GM12878 (cell line): Measurements from ENCODE around the gene RIPPLY3. TPM values are rescaled to one million over a fixed set of nuclear protein-coding genes. Genes with fewer than 3 reads are reported as not detected.

Experiments used
- CEBPZ ChIP-seq: fragments of 150-350 bp; IDR thresholded peaks from 2 replicates; pipeline ENCODE4 v1.6.1; 2016; ENCODE audit warnings: low read depth, low read length
- E4F1 ChIP-seq: fragments of 450-650 bp; IDR thresholded peaks from 2 replicates; pipeline ENCODE4 v1.6.1; 2018; ENCODE audit warnings: borderline replicate concordance, mild to moderate bottlenecking; ENCODE audit not compliant: partially characterized antibody
- PML ChIP-seq: IDR thresholded peaks from 2 replicates; pipeline ENCODE4 v1.6.1; 2012; ENCODE audit warnings: low read length, inconsistent platforms
- TCF3 ChIP-seq: IDR thresholded peaks from 2 replicates; pipeline ENCODE4 v1.6.1; 2012; ENCODE audit warnings: low read depth, mild to moderate bottlenecking, low read length, borderline replicate concordance; ENCODE audit not compliant: insufficient read depth
- YBX1 ChIP-seq: fragments of 450-650 bp; IDR thresholded peaks from 2 replicates; pipeline ENCODE4 v1.6.1; 2016; ENCODE audit warnings: antibody characterized with exemption
- ZBTB33 ChIP-seq: fragments of 450-650 bp; IDR thresholded peaks from 2 replicates; pipeline ENCODE4 v1.6.1; 2017; ENCODE audit warnings: mild to moderate bottlenecking
- ZSCAN29 ChIP-seq: fragments of 450-650 bp; IDR thresholded peaks from 2 replicates; pipeline ENCODE4 v1.6.1; 2017; ENCODE audit warnings: mild to moderate bottlenecking, moderate library complexity
- polyA plus RNA-seq, 11 experiments: library from polyadenylated mRNA; depleted of rRNA in 4 of 11; unstranded in 6 of 11; stranded (reverse) in 5 of 11; fragments of >200 nt; fragmentation: Nextera tagmentation in 4 of 11; fragmentation: Illumina TruSeq in 1 of 11; extraction: Ambion mirVana in 4 of 11; extraction: Trizol in 1 of 11; gene quantifications; 1 replicate in 1 of 11; 2 replicates in 10 of 11; pipeline versions ENCODE4 v1.2.1 to v1.2.3, GENCODE V29; 2011 to 2016; ENCODE audit warnings: inconsistent platforms in 2 of 11, missing spikeins in 2 of 11, low read depth in 1 of 11
- total RNA-seq, 4 experiments: library from RNA; depleted of rRNA in 3 of 4; stranded (reverse); fragments of >200 nt in 3 of 4; fragmentation: Illumina TruSeq in 1 of 4; extraction: Trizol in 1 of 4; gene quantifications; 2 replicates each; pipeline versions ENCODE4 v1.2.1 to v1.2.3, GENCODE V29; 2013 to 2021

The RIPPLY3 gene
- total and polyA plus RNA-seq, 10 of the 15 experiments (the other 5 are each of a cell fraction or from before 2014, with no cell fraction given), result not detected

DNA sequence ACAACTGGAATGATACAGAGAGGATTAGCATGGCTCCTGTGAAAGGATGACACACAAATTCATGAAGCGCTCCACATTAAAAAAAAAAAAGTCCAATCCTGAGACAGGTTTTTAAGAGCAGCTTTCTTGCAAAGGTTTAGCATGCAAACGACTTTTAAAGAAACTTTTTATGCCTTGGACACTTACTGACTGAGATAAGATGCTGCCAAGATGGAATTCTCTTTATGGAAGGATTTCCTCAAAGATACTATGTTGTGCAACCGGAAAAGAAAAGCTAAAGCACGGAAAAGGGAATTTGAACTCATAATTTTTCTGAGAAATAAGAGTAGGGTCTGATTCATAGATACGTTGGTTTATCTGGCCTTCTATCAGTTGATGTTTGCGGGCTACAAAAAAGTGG, 39.1 kb downstream of the RIPPLY3 start (continued):
- TF ChIP-seq E4F1 (no peak), CEBPZ (no peak), PML (no peak), YBX1 (no peak), ZSCAN29 (no peak), ZBTB33 (no peak), TCF3 (no peak)
